CD14-positive monocyte (primary cell): ENCODE results near the gene INSIG2. TPM values are rescaled to one million over a fixed set of nuclear protein-coding genes. Genes with fewer than 3 reads are reported as not detected.

Experiments
- DNase-seq, 3 donors: peaks; one replicate each; pipeline ENCODE4 v3.0.0-alpha.2; 2011 to 2022
- H2AFZ ChIP-seq: 2 replicates; pipeline ENCODE4 v1.6.0; 2012; ENCODE audit warnings: mild to moderate bottlenecking, low read depth, low read length, inconsistent platforms; ENCODE audit not compliant: insufficient read depth, poor library complexity, severe bottlenecking
- H3K27ac ChIP-seq, 2 donors: 1 replicate in 1 of 2; 2 replicates in 1 of 2; pipeline ENCODE4 v1.5.1; 2012 to 2013; ENCODE audit warnings: low read length in 2 of 2, control low read depth in 1 of 2, inconsistent platforms in 1 of 2, low read depth in 1 of 2, mild to moderate bottlenecking in 1 of 2
- H3K27me3 ChIP-seq, 2 donors: one replicate each; pipeline versions ENCODE4 v1.6.0 to v1.6.1; 2011 to 2013; ENCODE audit warnings: low read length in 2 of 2; ENCODE audit not compliant: control insufficient read depth in 2 of 2, insufficient read depth in 2 of 2
- H3K36me3 ChIP-seq, 2 donors: replicated peaks in 1 of 2; 1 replicate in 1 of 2; 2 replicates in 1 of 2; pipeline versions ENCODE4 v1.5.1 to v1.6.1; 2012 to 2013; ENCODE audit warnings: low read length in 2 of 2, control low read depth in 1 of 2, inconsistent platforms in 1 of 2, mild to moderate bottlenecking in 1 of 2; ENCODE audit not compliant: insufficient read depth in 2 of 2, control insufficient read depth in 1 of 2
- H3K4me1 ChIP-seq, 2 donors: 1 replicate in 1 of 2; 2 replicates in 1 of 2; pipeline versions ENCODE4 v1.5.1 to v1.6.1; 2012 to 2013; ENCODE audit warnings: low read length in 2 of 2, control low read depth in 1 of 2, inconsistent platforms in 1 of 2, mild to moderate bottlenecking in 1 of 2, moderate library complexity in 1 of 2; ENCODE audit not compliant: insufficient read depth in 2 of 2, control insufficient read depth in 1 of 2
- H3K4me2 ChIP-seq: replicated peaks from 2 replicates; pipeline ENCODE3; 2012; ENCODE audit warnings: low read length, moderate library complexity, mild to moderate bottlenecking; ENCODE audit not compliant: poor library complexity, severe bottlenecking; ENCODE audit errors: extremely low read depth
- H3K4me3 ChIP-seq, 3 experiments: fragments of 200-600 bp in 1 of 3; sonication (generic) in 1 of 3; replicated peaks in 1 of 3; 1 replicate in 2 of 3; 2 replicates in 1 of 3; pipeline ENCODE4 v1.5.1; 2011 to 2013; ENCODE audit warnings: low read length in 3 of 3, mild to moderate bottlenecking in 3 of 3, control low read depth in 2 of 3, low read depth in 2 of 3, inconsistent platforms in 1 of 3, moderate library complexity in 1 of 3
- H3K79me2 ChIP-seq: 2 replicates; pipeline ENCODE4 v1.6.0; 2012; ENCODE audit warnings: mild to moderate bottlenecking, control low read depth, inconsistent platforms, low read length, moderate library complexity; ENCODE audit not compliant: insufficient read depth
- H3K9ac ChIP-seq: 2 replicates; pipeline ENCODE4 v1.6.0; 2017; ENCODE audit warnings: low read length, mild to moderate bottlenecking; ENCODE audit not compliant: insufficient read depth, poor library complexity, severe bottlenecking
- H3K9me3 ChIP-seq, 2 donors: replicated peaks in 1 of 2; 1 replicate in 1 of 2; 2 replicates in 1 of 2; pipeline versions ENCODE4 v1.5.1 to v1.6.1; 2012 to 2013; ENCODE audit warnings: low read length in 2 of 2, control low read depth in 1 of 2; ENCODE audit not compliant: control insufficient read depth in 1 of 2, insufficient read depth in 1 of 2
- H4K20me1 ChIP-seq: 2 replicates; pipeline ENCODE4 v1.6.0; 2012; ENCODE audit warnings: mild to moderate bottlenecking, low read length, control low read depth, moderate library complexity; ENCODE audit not compliant: insufficient read depth
- H3K27ac Mint-ChIP-seq, 7 donors: one replicate each; pipeline ENCODE4 v1.8.0; 2020; ENCODE audit warnings: mild to moderate bottlenecking in 7 of 7, mixed read lengths in 7 of 7, moderate library complexity in 6 of 7, inconsistent platforms in 2 of 7
- H3K27me3 Mint-ChIP-seq, 3 donors: one replicate each; pipeline ENCODE4 v1.8.0; 2021 to 2022; ENCODE audit warnings: low read depth in 3 of 3, mild to moderate bottlenecking in 3 of 3, mixed read lengths in 3 of 3, moderate library complexity in 3 of 3, inconsistent platforms in 1 of 3
- H3K36me3 Mint-ChIP-seq, 2 donors: one replicate each; pipeline ENCODE4 v1.8.0; 2020; ENCODE audit warnings: mixed read lengths in 2 of 2, inconsistent platforms in 1 of 2, mild to moderate bottlenecking in 1 of 2
- H3K4me1 Mint-ChIP-seq: one replicate; pipeline ENCODE4 v1.8.0; 2020; ENCODE audit warnings: mild to moderate bottlenecking, mixed read lengths
- H3K4me3 Mint-ChIP-seq, 2 donors: one replicate each; pipeline ENCODE4 v1.8.0; 2020; ENCODE audit warnings: mild to moderate bottlenecking in 2 of 2, mixed read lengths in 2 of 2, moderate library complexity in 1 of 2
- H3K9me3 Mint-ChIP-seq, 7 donors: one replicate each; pipeline ENCODE4 v1.8.0; 2020 to 2022; ENCODE audit warnings: mixed read lengths in 7 of 7, mild to moderate bottlenecking in 6 of 7, moderate library complexity in 6 of 7, inconsistent platforms in 2 of 7
- WGBS: methylation state at CpG from one replicate; pipeline ENCODE4 v1.1.5; 2013; ENCODE audit warnings: missing lambda C conversion rate; ENCODE audit not compliant: insufficient coverage; 5-methylcytosine and 5-hydroxymethylcytosine counted together
- intact Hi-C, 2 donors: fragments of 100-400 bp; cut with micrococcal nuclease; formaldehyde crosslinking; loops; one replicate each; pipeline versions ENCODE4 v1.15.0 to v1.15.1; 2023
- polyA plus RNA-seq, 3 donors: library from polyadenylated mRNA; depleted of rRNA in 1 of 3; unstranded in 2 of 3; stranded (reverse) in 1 of 3; fragments of 300-500 nt in 2 of 3; fragments of >200 nt in 1 of 3; fragmentation: Illumina TruSeq in 2 of 3; gene quantifications; 1 replicate in 2 of 3; 2 replicates in 1 of 3; pipeline ENCODE4 v1.2.3, GENCODE V29; 2012 to 2021
- TF ChIP-seq, protein P1 (sequence below): fragments of 200-600 bp; IDR thresholded peaks from one replicate; pipeline ENCODE4 v1.8.0; 2022; ENCODE audit warnings: antibody characterized with exemption, mild to moderate bottlenecking

Gene INSIG2
- polyA plus RNA-seq, 3 donors, result 13.6 to 17.2 (median 14.8) TPM

DNA sequence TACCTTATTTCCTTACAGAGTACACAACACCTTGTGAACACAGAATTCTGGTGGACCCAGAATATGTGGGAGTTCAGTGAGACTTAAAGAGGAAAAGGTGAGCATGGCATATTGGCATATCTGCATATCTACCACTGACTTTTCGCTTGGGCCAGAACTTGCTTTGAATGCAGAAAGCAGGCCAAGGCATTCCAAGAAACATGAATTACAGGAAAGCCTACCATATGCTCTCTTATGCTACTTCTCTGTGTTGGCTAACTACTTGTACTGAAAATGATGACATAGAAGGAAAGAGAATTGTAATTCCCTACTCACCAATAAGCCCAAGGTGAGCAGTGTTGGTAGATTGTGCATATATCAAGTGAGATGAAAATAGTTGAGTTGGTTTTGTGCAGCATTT is 43.0 kb upstream of the INSIG2 start:
- no peaks in the 10 kb centered on the region for H3K9me3 Mint-ChIP-seq

DNA sequence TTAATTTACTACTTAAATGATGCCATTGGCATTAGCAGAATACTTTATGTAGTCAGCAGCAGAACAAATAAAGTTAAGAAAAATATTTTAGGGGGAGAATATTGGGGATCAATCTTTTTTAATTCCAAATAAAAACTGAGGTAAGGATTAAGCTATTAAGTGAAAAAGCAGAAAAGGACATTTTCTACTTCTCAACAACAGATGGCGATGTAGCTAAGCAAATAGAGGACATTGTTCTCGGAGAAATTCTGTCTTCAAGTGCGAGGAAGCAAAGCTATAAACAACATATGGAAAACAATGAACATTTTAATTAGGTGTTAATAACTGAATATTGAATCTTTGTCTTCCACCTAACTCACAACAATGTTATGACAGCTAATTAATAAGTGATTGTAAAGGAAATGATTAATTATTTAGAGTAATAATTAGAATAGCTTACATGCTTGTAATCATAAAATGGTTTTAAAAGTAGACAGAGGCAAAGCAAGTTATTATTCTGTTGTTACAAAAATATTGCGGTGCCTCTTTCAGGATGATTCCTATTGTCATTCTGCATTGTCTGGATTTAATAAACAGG is 41.5 kb upstream of the INSIG2 start:
- H3K36me3 Mint-ChIP-seq, result no peaks in the 10 kb centered on the region
- intact Hi-C loops, result loop anchor here (2.0 to 10.0 kb wide), 2 partner anchors 14 to 808 kb away; no protein-coding TSS in a partner anchor
- Histone ChIP-seq H3K27me3 (no peaks in the 10 kb centered on the region), H3K9ac (no peak overlapping the region), H3K27ac (no peak overlapping the region), H3K4me1 (peaks cover 15 to 25% of the 10 kb centered on the region in 2 donors), H3K79me2 (no peaks in the 10 kb centered on the region), H2AFZ (no peak overlapping the region), H4K20me1 (no peaks in the 10 kb centered on the region), H3K36me3 (no peaks in the 10 kb centered on the region), H3K4me3 (no peak overlapping the region), H3K9me3 (no peaks in the 10 kb centered on the region), H3K4me2 (no peak overlapping the region)
- H3K4me3 Mint-ChIP-seq, result no peak overlapping the region
- no CpG with 5 or more reads among the region's 4 CpGs for WGBS
- H3K27ac Mint-ChIP-seq, result no peak overlapping the region
- peaks cover 24% of the 10 kb centered on the region for H3K4me1 Mint-ChIP-seq
- peaks cover 13 to 18% (median 16%) of the 10 kb centered on the region in 3 donors for H3K27me3 Mint-ChIP-seq
- DNase-seq, result peak; percentile 33 to 66 (median 42)
- H3K9me3 Mint-ChIP-seq, result no peaks in the 10 kb centered on the region
- TF ChIP-seq, protein P1, sequence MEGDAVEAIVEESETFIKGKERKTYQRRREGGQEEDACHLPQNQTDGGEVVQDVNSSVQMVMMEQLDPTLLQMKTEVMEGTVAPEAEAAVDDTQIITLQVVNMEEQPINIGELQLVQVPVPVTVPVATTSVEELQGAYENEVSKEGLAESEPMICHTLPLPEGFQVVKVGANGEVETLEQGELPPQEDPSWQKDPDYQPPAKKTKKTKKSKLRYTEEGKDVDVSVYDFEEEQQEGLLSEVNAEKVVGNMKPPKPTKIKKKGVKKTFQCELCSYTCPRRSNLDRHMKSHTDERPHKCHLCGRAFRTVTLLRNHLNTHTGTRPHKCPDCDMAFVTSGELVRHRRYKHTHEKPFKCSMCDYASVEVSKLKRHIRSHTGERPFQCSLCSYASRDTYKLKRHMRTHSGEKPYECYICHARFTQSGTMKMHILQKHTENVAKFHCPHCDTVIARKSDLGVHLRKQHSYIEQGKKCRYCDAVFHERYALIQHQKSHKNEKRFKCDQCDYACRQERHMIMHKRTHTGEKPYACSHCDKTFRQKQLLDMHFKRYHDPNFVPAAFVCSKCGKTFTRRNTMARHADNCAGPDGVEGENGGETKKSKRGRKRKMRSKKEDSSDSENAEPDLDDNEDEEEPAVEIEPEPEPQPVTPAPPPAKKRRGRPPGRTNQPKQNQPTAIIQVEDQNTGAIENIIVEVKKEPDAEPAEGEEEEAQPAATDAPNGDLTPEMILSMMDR, result peak; percentile 80

More for the DNA sequence above, 43.0 kb upstream of the INSIG2 start:
- intact Hi-C loops, result loop anchor here in 1 of 2 donors (10.0 kb wide), 1 partner anchor 810 kb away; no protein-coding TSS in a partner anchor
- H3K4me3 ChIP-seq, result no peak overlapping the region
- Mint-ChIP-seq H3K4me3 (no peak overlapping the region), H3K27ac (no peak overlapping the region), H3K4me1 (peaks cover 21% of the 10 kb centered on the region), H3K27me3 (peaks cover 13 to 23% (median 16%) of the 10 kb centered on the region in 3 donors), H3K36me3 (no peaks in the 10 kb centered on the region)
- WGBS, result no CpG with 5 or more reads among the region's 1 CpG
- TF ChIP-seq, protein P1, result no peak
- no peak overlapping the region for H3K27ac ChIP-seq
- no peak overlapping the region for H2AFZ ChIP-seq
- H3K9ac ChIP-seq, result no peak overlapping the region
- H3K9me3 ChIP-seq, result no peaks in the 10 kb centered on the region
- H4K20me1 ChIP-seq, result no peaks in the 10 kb centered on the region
- H3K4me1 ChIP-seq, result peaks cover 19 to 30% of the 10 kb centered on the region in 2 donors
- H3K27me3 ChIP-seq, result peaks cover 0 to 5% of the 10 kb centered on the region in 2 donors
- no peak for DNase-seq
- no peaks in the 10 kb centered on the region for H3K36me3 ChIP-seq
- H3K79me2 ChIP-seq, result no peaks in the 10 kb centered on the region
- no peak overlapping the region for H3K4me2 ChIP-seq
